ENCODE measurements around the gene ERMP1.

DNA sequence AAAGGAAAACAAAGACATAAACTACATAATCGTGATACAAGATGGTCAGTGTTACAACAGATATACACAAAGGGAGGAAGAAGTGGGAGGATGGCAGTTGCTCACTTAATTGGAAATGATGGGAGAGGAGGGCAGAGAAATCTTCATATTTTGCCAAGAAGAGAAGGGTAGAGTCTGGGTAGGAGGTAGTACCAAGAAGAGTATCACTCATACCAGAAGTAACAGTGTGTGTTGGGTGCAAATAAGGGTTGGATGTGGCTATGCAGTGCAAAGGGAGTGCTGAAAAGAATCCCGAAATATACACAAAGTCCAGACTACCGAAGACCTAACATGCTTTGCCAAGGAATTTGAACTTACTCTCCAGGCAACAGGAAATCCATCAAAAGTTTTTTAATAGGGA is 41.0 kb downstream of the ERMP1 start:
- TF ChIP-seq, protein P1, sequence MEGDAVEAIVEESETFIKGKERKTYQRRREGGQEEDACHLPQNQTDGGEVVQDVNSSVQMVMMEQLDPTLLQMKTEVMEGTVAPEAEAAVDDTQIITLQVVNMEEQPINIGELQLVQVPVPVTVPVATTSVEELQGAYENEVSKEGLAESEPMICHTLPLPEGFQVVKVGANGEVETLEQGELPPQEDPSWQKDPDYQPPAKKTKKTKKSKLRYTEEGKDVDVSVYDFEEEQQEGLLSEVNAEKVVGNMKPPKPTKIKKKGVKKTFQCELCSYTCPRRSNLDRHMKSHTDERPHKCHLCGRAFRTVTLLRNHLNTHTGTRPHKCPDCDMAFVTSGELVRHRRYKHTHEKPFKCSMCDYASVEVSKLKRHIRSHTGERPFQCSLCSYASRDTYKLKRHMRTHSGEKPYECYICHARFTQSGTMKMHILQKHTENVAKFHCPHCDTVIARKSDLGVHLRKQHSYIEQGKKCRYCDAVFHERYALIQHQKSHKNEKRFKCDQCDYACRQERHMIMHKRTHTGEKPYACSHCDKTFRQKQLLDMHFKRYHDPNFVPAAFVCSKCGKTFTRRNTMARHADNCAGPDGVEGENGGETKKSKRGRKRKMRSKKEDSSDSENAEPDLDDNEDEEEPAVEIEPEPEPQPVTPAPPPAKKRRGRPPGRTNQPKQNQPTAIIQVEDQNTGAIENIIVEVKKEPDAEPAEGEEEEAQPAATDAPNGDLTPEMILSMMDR (IDR thresholded peaks at IDR 0.05; ENCODE audit: low read depth, low read length, poor library complexity, severe bottlenecking) = no peak
- TF ChIP-seq EZH2phosphoT487 (IDR thresholded peaks at IDR 0.05; ENCODE audit: borderline replicate concordance, low read length) = no peak

Data from DOHH2 (cell line).